Brain microvascular endothelial cell (primary cell): ENCODE results near the gene FAM163A.

ENCODE experiments used
- DNase-seq: peaks from one replicate; pipeline ENCODE4 v3.0.0-alpha.2; 2020
- H3K27ac ChIP-seq: fragments of 250-450 bp; sonication (Bioruptor Pico); 2 replicates; pipeline ENCODE4 v1.5.1; 2020; ENCODE audit warnings: mild to moderate bottlenecking, moderate library complexity
- H3K27me3 ChIP-seq: fragments of 250-450 bp; sonication (Bioruptor Pico); replicated peaks from 2 replicates; pipeline ENCODE4 v1.5.1; 2020; ENCODE audit warnings: mild to moderate bottlenecking
- H3K36me3 ChIP-seq: fragments of 250-450 bp; sonication (Bioruptor Pico); replicated peaks from 2 replicates; pipeline ENCODE4 v1.5.1; 2020; ENCODE audit warnings: mild to moderate bottlenecking
- H3K4me3 ChIP-seq: 2 replicates; pipeline ENCODE4 v1.5.1; 2011; ENCODE audit warnings: low read depth, mild to moderate bottlenecking, control low read depth, low read length, moderate library complexity
- CTCF ChIP-seq: IDR thresholded peaks from 2 replicates; pipeline ENCODE4 v1.5.1; 2011; ENCODE audit warnings: low read depth, mild to moderate bottlenecking, moderate library complexity, low read length, control low read depth, inconsistent platforms; ENCODE audit errors: missing control alignments
- in situ Hi-C: cut with HindIII; loops from 2 replicates; pipeline ENCODE4 v1.10.0; 2017; ENCODE audit warnings: low sequenced_read_pairs, low pct_ligation_motif_present

Gene FAM163A

DNA sequence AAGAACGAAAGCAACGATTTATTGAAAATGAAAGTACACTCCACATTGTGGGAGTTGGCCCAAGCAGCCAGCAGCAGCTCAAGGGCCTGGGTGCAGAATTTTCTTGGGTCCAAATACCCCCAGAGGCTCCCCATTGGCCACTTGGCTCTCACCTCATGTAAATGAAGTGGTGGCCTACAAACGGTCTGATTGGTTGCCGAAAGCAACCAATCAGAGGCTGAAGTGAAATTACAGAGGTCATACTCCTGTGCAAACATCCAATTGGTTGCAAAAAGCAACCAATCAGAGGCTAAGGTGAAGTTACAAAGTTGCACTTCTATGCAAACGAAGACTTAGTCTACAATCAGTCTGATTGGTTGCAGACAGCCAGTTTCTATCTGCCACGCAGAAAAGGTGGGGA, 31.9 kb downstream of the FAM163A start:
- no peak for TF ChIP-seq CTCF

GRCh38 chr1:179776831-179777230, 33.7 kb downstream of the FAM163A start:
- in situ Hi-C loops = no loop called here
- Histone ChIP-seq H3K36me3 (no peaks in the 10 kb centered on the region), H3K27ac (no peak overlapping the region), H3K27me3 (peaks cover 11% of the 10 kb centered on the region), H3K4me3 (no peak overlapping the region)
- no peak for DNase-seq
- no peak for TF ChIP-seq CTCF

More for the DNA sequence above, 31.9 kb downstream of the FAM163A start:
- Histone ChIP-seq H3K27ac (no peak overlapping the region), H3K27me3 (peaks cover 9% of the 10 kb centered on the region), H3K36me3 (no peaks in the 10 kb centered on the region), H3K4me3 (no peak overlapping the region)
- no peak for DNase-seq
- in situ Hi-C loops = no loop called here

DNA sequence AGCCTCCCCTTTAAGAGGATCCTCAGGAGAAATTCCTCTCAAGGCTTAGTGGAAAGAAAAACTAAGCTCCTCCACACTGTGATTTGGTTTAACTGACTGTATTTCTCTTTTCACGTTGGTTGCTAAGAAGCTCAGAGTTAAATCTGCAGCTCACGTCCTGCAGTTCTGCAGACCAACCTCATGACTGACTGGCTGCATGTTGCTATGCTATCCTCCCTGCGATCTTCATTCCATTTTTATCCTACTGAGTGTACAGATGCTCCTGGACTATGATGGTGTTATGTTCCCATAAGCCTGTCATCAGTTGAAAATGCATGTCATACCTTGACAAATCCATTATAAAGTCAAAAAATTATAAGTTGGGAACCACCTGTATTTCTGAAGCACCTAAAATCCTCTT, 34.6 kb downstream of the FAM163A start:
- in situ Hi-C loops = no loop called here
- Histone ChIP-seq H3K27ac (no peak overlapping the region), H3K4me3 (no peak overlapping the region), H3K36me3 (no peaks in the 10 kb centered on the region), H3K27me3 (peaks cover 11% of the 10 kb centered on the region)
- DNase-seq = no peak
- no peak for TF ChIP-seq CTCF

DNA sequence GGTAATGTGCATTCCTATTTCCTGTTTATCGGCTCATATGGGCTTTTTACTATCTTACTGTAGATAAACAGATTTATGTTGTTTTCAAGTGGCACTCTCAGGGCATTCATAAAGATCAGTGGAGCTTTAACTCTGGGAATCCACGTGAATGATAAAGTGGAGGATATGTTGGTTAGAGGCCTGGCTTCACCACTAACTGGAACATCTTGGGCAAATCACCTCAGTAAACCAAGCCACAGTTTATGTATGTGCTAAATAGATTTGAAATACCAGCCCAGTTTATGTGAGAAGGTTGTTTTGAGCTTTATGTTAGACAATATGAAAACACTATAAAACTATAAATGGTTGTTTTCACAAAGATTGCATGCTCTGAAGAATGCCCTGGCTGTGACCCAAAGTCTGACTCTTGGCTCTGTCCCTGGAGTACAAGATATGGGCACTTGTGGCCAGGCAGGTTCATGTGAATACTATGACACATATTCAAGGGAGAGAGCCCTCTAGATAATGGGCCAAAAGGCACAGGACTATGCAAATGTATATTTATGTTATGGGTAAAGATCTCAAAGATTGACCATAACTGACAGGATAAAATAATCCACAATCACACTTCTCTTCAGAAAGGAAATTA, 36.7 kb downstream of the FAM163A start:
- Histone ChIP-seq H3K27ac (no peak overlapping the region), H3K36me3 (no peaks in the 10 kb centered on the region), H3K4me3 (no peak overlapping the region), H3K27me3 (peaks cover 20% of the 10 kb centered on the region)
- DNase-seq = peak; percentile 37
- TF ChIP-seq CTCF = no peak
- in situ Hi-C loops = no loop called here

- H3K4me3 ChIP-seq = no peak overlapping the region
- in situ Hi-C loops = no loop called here
These were observed 38.9 kb downstream of the FAM163A start for GRCh38 chr1:179781962-179782361.

More at GRCh38 chr1:179781962-179782361, 38.9 kb downstream of the FAM163A start:
- DNase-seq = no peak
- Histone ChIP-seq H3K27me3 (peaks cover 18% of the 10 kb centered on the region), H3K36me3 (no peaks in the 10 kb centered on the region), H3K27ac (no peak overlapping the region)
- TF ChIP-seq CTCF = no peak
